Measurements from ENCODE around the gene HUNK.

GRCh38 chr21:31878831-31879230 is 6.0 kb downstream of the HUNK start:
- TF ChIP-seq TAF1 (IDR thresholded peaks at IDR 0.05; ENCODE audit: borderline replicate concordance, insufficient read depth, low read length) (no peak), SIN3A (IDR thresholded peaks at IDR 0.05; ENCODE audit: borderline replicate concordance, insufficient read depth, low read length) (no peak), POLR2AphosphoS5 (IDR thresholded peaks at IDR 0.05; ENCODE audit: low read depth, low read length) (no peak)
